NCI-H82 (cell line): ENCODE data around the gene RAPGEF6.
"Not testable (repeated sequence)": the region's sequence is repeated elsewhere in the genome, so short reads cannot be mapped to it uniquely, and the experiment has no call there.

Experiments used
- DNase-seq: peaks from one replicate; lab custom pipeline; 2025; lab: John Stamatoyannopoulos, UW

Gene RAPGEF6

GRCh38 chr5:131426011-131426410, 209.0 kb downstream of the RAPGEF6 start:
- DNase-seq: no peak

GRCh38 chr5:131423056-131423455, 212.0 kb downstream of the RAPGEF6 start:
- peak; percentile 24 for DNase-seq

GRCh38 chr5:131419877-131420276, 215.2 kb downstream of the RAPGEF6 start:
- no peak for DNase-seq

GRCh38 chr5:131418846-131419245, 216.2 kb downstream of the RAPGEF6 start:
- no peak for DNase-seq

GRCh38 chr5:131417240-131417869, 217.7 kb downstream of the RAPGEF6 start:
- peak; percentile 85 for DNase-seq

GRCh38 chr5:131416729-131417128, 218.3 kb downstream of the RAPGEF6 start:
- no peak for DNase-seq

- no peak for DNase-seq
Measured at GRCh38 chr5:131413605-131414559, 221.1 kb downstream of the RAPGEF6 start.

GRCh38 chr5:131406975-131407638, 227.9 kb downstream of the RAPGEF6 start:
- no peak for DNase-seq

GRCh38 chr5:131406076-131406475, 229.0 kb downstream of the RAPGEF6 start:
- no peak for DNase-seq

- DNase-seq: no peak
Measured at GRCh38 chr5:131405674-131406073, 229.4 kb downstream of the RAPGEF6 start.

GRCh38 chr5:131400585-131400984, 234.4 kb downstream of the RAPGEF6 start:
- no peak for DNase-seq

GRCh38 chr5:131399007-131399406, 236.0 kb downstream of the RAPGEF6 start:
- not testable (repeated sequence) for DNase-seq

GRCh38 chr5:131396630-131397273, 238.3 kb downstream of the RAPGEF6 start:
- no peak for DNase-seq

- DNase-seq: no peak
Measured at GRCh38 chr5:131396015-131396414, 239.0 kb downstream of the RAPGEF6 start.

GRCh38 chr5:131394128-131394527, 240.9 kb downstream of the RAPGEF6 start:
- no peak for DNase-seq

- DNase-seq: no peak
Measured at GRCh38 chr5:131393498-131393968, 241.5 kb downstream of the RAPGEF6 start.

- no peak for DNase-seq
Measured at GRCh38 chr5:131392466-131393095, 242.4 kb downstream of the RAPGEF6 start.

GRCh38 chr5:131389869-131390265, 245.2 kb downstream of the RAPGEF6 start:
- no peak for DNase-seq

GRCh38 chr5:131389096-131389868, 245.7 kb downstream of the RAPGEF6 start:
- no peak for DNase-seq

- DNase-seq: no peak
Measured at GRCh38 chr5:131387255-131387654, 247.8 kb downstream of the RAPGEF6 start.

GRCh38 chr5:131386779-131387178, 248.2 kb downstream of the RAPGEF6 start:
- no peak for DNase-seq
